Breast epithelium (tissue), 3 donors: ENCODE results near the gene CENPB.

Experiments used
- CTCF ChIP-seq, 3 donors: fragments of 450-650 bp; IDR thresholded peaks; one replicate each; pipeline ENCODE4 v1.5.1; 2016 to 2017; ENCODE audit warnings: antibody characterized with exemption in 3 of 3, mild to moderate bottlenecking in 3 of 3, moderate library complexity in 3 of 3
- POLR2A ChIP-seq: fragments of 450-650 bp; IDR thresholded peaks from one replicate; pipeline ENCODE4 v1.6.1; 2016; ENCODE audit warnings: antibody characterized with exemption, mild to moderate bottlenecking, moderate library complexity
- POLR2AphosphoS5 ChIP-seq, 3 donors: sonication (generic); formaldehyde crosslinking; IDR thresholded peaks; one replicate each; pipeline ENCODE4 v1.6.1; 2017; ENCODE audit warnings: antibody characterized with exemption in 3 of 3

DNA sequence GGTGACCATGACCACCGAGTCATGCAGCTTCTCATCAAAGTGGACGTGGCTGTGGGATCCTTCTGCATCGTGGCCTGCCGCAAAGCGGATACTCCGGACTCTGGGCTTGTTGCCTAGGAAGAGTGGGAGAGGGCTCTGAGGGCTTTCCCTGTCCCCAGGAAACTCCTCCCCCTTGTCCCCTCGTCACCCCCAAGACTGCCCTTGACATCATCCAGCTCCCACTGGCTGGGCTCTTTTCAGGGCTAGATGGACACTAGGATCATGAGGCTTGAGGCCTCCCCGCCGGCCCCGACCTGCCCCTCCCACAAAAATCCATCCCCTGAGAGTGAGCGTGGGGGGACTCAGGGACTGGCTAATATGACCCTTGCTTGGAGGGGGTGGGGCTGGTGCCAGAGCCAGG lies 28.0 kb downstream of the CENPB start:
- TF ChIP-seq CTCF (IDR thresholded peaks at IDR 0.05), result no peak
- no peak for TF ChIP-seq POLR2AphosphoS5 (IDR thresholded peaks at IDR 0.05)
- TF ChIP-seq POLR2A, result no peak
